HG03066 (cell line): Measurements from ENCODE around the gene IER3.
"Not testable (repeated sequence)": the region's sequence is repeated elsewhere in the genome, so short reads cannot be mapped to it uniquely, and the experiment has no call there.

Experiments used
- ATAC-seq: cut with Tn5 transposase; IDR thresholded peaks from one replicate; pipeline ENCODE4 v1.9.1; 2021; ENCODE audit warnings: low read depth; ENCODE audit not compliant: unreplicated experiment

Gene IER3

DNA sequence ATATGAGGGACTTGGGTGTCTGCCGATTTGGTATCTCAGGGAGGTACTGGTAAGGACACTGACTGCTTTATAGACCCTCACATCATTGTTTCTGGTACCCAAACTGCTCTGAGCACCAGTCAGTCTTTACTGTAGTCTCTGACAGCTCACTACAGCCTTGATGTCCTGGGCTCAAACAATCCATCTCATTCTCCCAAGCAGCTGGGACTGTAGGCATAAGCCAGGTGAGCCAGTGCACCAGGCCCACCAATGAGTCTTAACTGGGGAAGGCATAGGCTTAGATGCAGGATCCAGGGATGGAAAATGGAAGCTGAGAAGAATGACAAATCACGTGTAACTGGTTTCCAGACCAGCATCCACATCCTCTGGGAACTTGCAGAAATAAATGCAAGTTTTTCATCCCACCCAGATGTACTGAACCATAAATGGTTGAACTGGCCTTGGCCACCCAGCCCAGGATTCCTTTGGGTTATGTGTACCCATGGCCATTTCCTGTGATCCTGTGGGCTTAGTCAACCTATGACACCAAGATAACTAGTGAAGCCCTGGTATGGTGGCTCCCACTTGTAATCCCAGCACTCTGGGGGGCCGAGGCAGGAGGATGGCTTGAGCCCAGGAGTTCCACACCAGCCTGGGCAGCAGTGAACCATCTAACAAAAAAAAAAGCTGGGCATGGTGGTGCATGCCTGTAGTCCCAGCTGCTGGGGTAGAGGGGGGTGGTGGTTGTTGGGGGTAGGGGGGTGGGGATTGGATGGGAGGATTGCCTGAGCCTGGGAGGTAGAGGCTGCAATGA is 18.4 kb downstream of the IER3 start:
- ATAC-seq, result no peak

DNA sequence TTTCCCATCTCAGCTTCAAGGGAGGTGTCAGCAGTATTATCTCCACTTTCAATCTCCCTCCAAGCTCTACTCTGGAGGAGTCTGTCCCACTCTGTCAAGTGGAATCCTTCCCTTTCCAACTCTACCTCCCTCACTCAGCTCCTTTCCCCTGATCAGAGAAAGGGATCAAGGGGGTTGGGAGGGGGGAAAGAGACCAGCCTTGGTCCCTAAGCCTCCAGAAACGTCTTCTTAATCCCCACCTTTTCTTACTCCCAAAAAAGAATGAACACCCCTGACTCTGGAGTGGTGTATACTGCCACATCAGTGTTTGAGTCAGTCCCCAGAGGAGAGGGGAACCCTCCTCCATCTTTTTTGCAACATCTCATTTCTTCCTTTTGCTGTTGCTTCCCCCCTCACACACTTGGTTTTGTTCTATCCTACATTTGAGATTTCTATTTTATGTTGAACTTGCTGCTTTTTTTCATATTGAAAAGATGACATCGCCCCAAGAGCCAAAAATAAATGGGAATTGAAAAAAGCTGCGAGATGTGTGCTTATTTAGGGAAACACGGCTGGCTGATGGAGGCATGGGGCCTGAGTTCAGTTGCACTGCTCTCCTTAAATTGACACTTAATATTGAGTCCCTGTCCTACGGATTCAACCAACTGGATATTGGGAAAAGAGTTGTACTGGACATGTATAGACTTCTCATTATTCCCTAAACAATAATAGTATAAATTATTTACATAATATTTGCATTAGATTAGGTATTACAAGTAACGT is 19.3 kb downstream of the IER3 start:
- no peak for ATAC-seq

DNA sequence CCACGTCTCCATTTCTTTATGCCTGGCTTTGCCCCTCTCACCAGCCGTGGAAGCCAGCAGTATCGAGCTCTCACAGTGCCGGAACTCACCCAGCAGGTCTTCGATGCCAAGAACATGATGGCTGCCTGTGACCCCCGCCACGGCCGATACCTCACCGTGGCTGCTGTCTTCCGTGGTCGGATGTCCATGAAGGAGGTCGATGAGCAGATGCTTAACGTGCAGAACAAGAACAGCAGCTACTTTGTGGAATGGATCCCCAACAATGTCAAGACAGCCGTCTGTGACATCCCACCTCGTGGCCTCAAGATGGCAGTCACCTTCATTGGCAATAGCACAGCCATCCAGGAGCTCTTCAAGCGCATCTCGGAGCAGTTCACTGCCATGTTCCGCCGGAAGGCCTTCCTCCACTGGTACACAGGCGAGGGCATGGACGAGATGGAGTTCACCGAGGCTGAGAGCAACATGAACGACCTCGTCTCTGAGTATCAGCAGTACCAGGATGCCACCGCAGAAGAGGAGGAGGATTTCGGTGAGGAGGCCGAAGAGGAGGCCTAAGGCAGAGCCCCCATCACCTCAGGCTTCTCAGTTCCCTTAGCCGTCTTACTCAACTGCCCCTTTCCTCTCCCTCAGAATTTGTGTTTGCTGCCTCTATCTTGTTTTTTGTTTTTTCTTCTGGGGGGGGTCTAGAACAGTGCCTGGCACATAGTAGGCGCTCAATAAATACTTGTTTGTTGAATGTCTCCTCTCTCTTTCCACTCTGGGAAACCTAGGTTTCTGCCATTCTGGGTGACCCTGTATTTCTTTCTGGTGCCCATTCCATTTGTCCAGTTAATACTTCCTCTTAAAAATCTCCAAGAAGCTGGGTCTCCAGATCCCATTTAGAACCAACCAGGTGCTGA is 20.3 kb downstream of the IER3 start:
- not testable (repeated sequence) for ATAC-seq

DNA sequence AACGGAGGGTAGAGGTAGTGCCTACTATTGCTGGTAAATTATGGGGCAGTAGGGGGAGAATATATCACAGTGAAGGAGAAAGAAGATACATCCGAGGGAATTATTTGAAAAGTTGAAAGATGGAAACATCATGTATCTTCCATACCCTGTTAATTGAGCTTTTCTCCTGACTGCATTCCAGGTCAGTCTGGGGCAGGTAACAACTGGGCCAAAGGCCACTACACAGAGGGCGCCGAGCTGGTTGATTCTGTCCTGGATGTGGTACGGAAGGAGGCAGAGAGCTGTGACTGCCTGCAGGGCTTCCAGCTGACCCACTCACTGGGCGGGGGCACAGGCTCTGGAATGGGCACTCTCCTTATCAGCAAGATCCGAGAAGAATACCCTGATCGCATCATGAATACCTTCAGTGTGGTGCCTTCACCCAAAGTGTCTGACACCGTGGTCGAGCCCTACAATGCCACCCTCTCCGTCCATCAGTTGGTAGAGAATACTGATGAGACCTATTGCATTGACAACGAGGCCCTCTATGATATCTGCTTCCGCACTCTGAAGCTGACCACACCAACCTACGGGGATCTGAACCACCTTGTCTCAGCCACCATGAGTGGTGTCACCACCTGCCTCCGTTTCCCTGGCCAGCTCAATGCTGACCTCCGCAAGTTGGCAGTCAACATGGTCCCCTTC is 21.0 kb downstream of the IER3 start:
- ATAC-seq, result not testable (repeated sequence)

DNA sequence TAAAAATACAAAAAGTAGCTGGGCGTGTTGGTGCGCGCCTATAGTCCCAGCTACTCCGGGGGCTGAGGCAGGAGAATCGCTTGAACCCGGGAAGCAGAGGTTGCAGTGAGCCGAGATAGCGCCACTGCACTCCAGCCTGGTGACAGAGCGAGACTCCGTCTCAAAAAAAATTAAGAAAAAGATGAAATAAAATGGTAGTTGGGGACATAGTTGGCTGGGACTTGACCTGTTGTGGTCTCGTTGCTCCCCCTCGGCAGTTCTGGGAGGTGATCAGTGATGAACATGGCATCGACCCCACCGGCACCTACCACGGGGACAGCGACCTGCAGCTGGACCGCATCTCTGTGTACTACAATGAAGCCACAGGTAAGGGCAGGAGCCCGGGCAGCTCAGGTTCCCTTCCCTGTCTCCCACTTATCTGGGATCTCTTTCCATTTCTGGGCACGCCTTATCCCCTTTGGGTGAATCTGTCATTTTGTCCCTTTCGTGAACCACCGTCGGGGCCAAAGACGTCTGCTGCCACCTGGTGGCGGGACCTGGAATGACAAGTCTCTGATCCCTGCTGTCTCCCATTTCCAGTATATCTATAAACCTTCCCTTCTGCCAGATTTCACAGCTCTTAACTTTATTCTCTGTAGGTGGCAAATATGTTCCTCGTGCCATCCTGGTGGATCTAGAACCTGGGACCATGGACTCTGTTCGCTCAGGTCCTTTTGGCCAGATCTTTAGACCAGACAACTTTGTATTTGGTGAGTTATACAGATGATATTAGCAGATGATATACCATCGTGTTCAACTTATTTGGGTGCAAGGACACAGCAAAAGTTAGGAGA is 21.9 kb downstream of the IER3 start:
- ATAC-seq, result no peak

DNA sequence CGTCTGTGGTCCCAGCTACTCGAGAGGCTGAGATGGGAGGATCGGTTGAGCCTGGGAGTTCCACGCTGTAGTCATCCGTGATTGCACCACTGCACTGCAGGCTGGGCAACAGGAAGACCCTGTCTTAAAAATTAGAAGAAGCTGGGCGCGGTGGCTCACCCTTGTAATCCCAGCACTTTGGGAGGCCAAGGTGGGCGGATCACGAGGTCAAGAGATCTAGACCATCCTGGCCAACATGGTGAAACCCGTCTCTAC is 22.4 kb downstream of the IER3 start:
- not testable (repeated sequence) for ATAC-seq

DNA sequence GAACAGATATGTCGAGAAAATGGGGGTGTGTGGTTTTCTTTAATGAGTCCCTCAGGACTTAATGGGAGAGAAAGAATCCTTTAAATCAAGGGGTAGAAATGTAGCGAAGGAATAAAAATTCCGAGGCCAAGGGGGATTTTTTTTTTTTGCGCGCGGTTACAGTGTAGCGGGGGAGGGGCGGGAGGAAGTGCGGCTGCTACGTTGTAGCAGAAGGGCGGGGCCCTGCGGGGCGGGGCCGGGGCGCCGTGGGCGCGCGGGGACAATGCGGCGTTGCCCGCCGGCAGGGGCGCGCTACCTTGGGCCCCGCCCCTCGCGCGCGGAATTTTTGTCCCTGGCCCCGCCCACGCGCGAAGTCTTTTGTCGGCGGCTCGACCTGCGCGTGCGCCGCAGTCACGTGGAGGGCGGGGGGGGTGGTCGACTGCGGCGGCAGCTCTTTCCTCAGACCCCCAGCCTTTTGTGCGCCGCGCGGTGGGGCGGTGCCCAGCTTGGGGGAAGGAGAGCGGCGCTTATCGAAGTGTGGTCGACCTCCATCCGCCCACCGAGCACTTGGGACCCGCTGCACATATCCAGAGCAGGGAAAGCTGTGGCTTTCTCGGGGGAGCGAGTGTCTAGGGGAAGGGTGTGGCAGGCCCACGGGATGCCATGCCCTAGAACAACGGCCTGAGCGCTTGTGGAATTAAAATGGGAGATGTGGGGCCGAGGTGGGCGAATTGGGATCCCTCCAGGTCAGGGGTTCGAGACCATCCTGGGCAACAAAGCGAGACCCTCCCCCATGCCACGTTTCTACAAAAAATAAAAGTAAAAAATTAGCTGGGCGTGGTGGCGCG is 22.9 kb downstream of the IER3 start:
- ATAC-seq, result no peak

DNA sequence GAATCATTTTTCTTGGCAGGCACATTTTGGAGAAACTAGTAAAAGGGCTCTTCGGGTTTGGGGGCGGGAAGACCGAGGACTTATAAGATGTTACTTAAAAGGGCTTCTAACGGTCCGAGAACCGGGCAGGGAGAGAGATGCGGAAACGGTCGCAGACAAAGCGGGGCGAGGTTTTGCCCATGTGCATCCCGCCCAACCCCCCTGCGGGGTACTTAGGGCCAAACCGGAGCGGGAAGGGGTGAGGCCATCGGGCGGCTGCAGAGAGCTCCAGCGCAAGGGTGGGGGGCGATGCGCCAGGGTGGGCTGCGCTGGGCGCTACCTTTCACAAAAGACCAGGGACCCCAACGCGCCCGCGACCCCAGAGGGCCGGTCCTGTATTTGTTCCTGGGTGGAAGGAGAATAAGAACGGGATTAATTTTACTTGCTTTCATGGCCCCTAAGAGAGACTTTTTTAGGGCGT is 23.6 kb downstream of the IER3 start:
- ATAC-seq, result no peak

DNA sequence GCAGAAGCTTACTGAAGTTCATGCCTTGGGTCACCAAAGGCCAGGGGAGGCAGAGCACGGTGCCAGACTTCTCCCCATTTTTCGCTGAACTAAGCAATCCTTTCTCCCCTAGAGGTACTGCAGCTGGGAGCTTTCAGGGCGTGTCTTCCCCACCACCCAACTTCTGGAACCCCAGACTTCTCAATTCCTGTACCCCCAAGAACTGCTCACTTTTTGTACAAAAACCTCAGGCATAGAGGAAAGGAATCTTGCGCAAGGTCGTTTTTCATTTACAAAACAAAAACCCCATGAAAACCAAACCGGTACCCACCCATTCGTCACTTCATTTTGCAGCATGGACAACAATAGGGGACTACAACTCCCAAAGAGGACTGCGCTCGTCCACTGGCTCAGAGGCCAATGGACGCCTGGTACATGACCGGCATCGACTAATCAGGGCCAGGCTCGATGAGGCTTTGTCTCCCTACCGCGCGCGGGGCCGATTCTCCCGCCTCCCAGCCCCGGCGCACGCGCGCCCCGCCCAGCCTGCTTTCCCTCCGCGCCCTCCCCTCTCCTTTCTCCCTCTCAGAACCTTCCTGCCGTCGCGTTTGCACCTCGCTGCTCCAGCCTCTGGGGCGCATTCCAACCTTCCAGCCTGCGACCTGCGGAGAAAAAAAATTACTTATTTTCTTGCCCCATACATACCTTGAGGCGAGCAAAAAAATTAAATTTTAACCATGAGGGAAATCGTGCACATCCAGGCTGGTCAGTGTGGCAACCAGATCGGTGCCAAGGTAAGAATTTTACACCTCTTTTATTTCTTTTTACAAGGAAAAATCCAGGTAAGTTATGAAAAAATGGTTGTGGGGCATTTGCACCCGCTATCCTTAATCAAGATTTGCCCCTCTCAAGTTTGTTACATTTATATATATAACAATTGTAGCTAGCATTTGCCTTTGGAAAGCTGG is 24.3 kb downstream of the IER3 start, which contains the start of gene TUBB:
Gene TUBB (plus strand): TSS at position 562 of the 947 bp plus-strand sequence. CDS start 155 bp downstream, at position 717.
- peak; percentile 38 for ATAC-seq

DNA sequence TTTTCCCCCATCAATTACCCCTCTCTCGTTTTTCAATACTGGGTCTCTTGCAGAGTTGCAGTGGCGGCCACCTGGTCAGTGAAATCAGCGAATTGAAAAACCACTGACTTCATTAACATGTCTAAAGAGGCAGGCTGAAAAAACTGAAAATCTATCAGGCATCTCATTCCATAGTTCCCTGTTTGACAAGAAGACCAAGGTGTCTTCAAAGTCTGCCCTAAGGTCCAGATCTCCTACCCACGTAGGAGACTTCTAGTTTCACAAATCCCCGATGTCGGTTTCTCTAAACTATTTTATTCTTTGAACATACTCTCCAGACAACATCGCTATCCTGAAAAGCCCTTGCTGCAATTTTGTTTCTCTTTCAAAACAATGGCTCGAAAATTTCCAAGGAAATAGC is 25.0 kb downstream of the IER3 start:
- ATAC-seq, result no peak

DNA sequence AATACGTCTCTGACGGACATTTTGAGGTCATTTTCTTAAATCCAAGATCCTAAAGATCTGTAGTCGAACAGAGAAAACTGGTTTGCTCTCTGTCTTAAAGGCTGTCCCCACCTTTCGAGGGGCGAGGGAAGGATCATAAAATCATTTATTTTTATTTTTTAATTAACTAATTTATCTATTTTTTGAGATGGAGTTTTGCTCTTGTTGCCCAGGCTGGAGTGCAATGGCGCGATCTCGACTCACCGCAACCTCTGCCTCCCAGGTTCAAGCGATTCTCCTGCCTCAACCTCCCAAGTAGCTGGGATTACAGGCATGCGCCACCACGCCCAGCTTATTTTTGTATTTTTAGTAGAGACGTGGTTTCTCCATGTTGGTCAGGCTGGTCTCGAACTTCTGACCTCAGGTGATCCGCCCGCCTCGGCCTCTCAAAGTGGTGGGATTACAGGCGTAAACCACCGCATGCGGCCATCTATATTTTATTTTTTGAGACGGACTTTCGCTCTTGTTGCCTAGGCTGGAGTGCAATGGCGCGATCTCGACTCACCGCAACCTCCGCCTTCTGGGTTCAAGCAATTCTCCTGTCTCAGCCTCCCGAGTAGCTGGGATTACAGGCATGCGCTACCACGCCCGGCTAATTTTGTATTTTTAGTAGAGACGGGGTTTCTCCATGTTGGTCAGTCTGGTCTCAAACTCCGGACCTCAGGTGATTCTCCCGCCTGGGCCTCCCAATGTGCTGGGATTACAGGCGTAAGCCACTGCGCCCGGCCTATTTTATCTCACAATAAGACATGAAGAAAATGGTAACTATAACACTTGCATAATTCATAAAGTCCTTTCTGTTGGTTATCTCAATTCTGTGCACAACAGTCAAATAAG is 26.3 kb downstream of the IER3 start:
- ATAC-seq, result not testable (repeated sequence)

DNA sequence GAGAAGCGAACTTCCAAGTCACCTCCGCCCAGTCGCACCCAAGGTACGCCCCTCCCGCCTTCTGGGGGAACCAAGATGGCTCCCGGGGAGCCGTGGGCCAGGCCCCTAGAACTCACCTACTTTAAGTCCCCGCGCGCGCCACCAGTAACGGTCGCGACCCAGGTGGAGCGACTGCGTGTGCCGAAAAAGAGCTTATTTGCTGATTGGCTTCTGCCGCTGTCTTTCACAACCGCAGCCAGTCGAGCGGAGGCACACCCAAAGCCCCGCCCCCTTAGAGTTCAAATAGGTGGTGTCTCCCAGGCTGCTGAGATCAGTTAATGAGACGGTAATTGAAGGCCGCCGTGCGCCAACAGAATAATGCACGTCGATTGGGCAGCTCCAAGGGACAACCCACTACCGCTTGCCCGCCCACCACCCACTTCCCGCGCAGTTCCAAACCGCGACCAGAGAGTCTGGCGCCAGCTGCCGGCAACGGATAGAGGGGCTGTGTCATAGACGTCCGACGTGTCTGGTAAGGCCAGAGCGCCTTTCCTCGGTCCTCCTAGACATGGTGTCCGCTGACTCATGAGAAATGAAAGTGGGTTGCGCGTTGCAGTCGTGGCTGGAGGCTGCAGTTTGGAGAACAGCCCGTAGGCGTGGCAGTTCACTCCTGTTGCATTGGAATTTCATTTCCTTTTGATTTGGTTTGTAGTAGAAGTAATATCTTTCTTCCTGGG is 27.1 kb downstream of the IER3 start, which contains the start of gene MDC1:
Gene MDC1 (minus strand): TSS at position 153 of the 716 bp plus-strand sequence. CDS start 2,106 bp downstream, outside the sequence.
- peak; percentile 68 for ATAC-seq

DNA sequence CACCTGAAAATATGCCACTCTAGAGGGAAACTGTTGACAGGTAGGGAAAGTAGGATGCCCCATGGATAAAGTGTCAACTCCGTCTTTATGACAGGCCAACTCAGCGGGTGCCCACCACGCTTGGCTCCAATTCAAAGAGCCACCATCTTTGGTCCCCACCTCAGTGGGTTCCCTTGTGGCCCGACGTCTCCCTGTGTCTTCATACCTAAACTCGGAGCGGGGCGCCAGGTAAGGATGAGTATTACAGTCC is 27.5 kb downstream of the IER3 start:
- ATAC-seq, result no peak

DNA sequence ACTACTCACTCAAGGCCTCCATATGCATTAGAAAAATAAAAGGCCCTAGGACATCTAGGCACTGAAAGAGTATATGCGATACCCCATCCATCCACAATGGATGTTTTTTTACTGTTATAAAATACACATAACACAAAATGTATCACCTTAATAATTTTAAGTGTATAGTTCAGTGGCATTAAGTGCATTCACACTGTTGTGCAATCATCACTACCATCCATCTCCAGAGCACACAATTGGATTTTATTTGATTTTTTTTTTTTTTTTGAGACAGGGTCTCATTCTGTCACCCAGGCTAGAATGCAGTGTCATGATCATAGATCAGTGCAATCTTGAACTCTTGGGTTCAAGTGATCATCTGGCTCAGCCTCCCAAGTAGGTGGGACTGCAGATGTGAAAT is 30.1 kb downstream of the IER3 start:
- no peak for ATAC-seq

DNA sequence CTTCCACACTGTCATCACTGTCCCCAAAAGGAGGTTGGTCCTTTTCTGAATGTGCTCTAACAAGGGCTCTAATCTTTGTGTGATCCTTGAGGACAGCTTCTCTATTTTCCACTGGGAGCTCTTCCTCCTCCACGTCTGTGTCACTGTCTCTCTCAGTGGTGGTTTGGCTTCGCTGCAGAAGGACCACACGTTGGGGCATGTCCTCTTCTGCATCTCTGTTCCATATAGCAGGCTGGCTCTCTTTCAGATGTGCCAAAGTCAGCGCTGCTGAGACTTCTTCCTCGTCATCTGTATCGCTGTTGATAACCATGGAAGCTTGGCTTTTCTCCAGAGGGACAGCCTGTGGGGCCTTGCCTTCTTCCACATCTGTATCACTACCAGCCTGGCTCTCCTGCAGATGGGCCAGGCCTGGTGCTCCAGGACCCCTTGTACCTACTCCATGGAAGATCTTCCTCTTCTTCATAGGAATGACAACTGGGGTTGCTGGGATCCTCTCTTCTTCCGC is 31.9 kb downstream of the IER3 start:
- ATAC-seq, result no peak
